Measurements from ENCODE around the gene BCLAF1.
A peak's percentile ranks its signal among the peaks of the same experiment; 100 is the strongest.
"Not testable (repeated sequence)": the region's sequence is repeated elsewhere in the genome, so short reads cannot be mapped to it uniquely, and the experiment has no call there.

BCLAF1 gene

DNA sequence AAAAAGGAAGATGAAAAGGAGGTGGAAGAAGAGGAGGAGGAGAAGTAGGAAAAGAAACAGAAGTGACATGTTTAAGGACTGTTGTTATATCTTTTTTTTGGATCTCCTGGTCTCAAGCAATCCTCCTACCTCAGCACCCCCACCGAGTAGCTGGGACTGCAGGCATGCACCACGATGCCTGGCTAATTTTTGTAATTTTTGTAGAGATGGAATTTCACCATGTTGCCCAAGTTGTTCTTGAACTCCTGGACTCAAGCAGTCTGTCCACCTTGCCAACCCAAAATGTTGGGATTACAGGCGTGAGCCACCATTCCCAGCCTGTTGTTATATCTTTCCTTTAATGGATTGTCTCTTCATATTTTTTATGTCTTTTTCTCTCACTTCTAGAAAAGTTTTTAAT, 19.5 kb upstream of the BCLAF1 start:
- DNase-seq = no peak

DNA sequence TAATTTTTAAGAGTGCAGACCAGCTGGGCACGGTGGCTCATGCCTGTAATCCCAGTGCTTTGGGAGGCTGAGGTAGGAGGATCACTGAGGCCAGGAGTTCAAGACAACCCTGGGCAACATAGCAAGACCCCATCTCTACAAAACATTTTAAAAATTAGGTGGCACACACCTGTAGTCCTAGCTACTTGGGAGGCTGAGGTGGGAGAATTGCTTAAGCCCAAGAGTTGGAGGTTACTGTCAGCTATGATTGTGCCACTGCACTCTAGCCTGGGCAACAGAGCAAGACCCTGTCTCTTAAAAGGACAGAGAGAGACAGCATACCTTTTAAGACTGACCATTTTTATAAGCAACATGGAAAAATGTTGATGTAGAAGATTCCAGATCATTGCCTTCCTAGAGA, 18.8 kb upstream of the BCLAF1 start:
- not testable (repeated sequence) for DNase-seq

DNA sequence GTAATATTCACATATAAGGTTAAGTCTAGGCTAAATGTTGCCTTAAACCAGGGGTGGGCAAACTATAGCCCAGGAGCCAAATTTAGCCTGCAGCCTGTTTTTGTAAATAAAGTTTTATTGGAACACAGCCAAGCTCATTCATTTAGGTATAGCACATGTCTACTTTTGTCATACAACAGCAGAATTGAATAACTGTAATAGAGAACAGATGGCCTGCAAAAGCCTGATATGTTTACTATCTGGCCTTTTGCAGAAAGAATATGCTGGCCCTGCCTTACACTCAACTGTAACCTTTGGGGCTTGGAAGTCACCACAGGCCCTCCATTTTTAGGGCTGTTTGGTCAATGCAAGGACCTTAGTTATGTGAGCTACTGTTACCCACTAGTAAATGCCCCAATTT, 17.7 kb upstream of the BCLAF1 start:
- DNase-seq = no peak

DNA sequence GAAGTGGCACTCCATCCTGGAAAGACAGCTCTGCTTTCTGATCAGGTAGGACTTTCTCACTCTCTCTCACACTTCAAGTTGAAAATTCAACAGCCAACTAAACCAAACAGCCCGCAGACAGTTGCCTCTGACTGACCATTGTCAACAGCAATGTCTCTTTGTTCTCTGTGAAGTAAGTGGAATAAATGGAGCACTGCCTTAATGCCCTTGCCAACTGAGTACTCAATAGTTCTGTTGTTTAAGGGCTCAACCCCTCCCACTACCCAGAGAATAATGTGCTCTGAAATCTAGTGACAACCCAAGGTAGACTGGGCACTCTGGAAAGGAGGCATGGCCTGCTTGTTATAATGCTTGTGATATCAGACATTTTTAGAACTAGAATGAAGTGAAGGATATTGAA, 16.8 kb upstream of the BCLAF1 start:
- no peak for DNase-seq

DNA sequence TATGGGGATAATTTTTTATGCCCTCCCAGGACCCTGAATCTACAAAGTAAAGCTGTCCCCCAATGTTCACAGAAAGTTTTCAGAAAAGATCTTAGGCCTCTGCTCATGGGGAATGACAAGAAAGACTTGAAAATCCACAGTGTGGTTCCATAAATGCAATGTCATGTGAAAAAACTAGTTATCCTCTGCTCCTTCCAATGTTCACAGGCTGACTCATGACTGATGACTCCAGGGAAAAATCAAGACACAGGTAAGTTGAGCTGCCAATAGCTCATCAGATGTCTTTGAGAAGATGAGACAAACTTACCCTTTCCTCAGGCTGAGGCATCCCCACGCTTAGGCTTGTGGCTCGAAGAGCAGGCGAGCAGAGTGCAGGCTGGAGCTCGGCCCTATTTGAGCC, 14.8 kb upstream of the BCLAF1 start:
- no peak for DNase-seq

DNA sequence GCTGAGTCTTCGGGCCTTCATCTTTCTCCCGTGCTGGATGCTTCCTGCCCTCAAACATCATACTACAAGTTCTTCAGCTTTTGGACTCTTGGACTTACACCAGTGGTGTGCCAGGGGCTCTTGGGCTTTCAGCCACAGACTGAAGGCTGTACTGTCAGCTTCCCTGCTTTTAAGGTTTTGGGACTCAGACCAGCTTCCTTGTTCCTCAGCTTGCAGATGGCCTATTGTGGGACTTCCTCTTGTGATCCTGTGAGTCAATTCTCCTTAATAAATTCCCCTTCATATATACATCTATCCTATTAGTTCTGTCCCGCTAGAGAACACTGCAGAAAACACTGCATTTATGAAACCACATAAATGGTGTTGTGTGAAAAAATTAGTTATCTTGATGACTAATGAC, 13.9 kb upstream of the BCLAF1 start:
- no peak for DNase-seq

DNA sequence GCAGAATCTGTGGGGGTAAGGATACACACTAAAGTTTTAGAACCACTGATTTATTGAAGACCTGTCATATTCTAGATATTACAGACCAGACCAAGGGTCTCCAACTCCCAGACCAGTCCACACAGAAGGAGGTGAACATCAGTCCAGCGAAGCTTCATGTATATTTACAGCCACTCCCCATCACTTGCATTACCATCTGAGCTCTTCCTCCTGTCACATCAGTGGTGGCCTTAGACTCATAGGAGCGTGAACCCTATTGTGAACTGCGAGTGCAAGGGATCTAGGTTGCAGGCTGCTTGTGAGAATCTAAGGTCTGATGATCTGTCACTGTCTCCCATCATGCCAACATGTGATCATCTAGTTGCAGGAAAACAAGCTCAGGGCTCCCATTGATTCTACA, 5.0 kb upstream of the BCLAF1 start:
- no peak for DNase-seq

DNA sequence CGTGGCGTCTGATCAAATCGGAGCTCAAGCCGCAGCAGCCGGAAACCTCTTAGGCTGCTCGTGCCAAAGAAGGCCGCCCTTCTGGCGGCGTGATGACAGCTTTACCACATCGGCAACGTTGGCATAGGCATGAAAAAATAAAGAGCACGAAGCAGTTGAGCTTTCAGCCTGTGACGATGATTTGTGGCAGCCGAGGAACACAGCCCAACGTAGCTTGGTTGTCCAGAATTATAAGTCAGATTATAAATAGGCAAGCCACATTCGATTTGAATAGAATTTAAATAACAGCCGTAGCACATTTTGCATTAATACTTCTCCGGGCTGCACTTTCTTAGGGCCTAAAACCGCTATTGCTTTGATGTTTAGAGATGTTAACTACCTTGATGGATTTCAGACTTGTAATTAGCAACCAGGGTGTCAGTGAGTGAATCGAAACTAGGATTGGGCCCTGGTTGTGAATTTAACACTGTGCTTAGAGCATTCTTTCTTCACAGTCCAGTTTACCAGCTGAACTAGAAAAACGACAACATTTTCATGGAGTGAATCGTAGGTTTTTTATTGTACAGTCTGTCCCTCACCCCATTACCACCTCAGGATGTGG, 864 bp upstream of the BCLAF1 start:
- peak; percentile 91 for DNase-seq

DNA sequence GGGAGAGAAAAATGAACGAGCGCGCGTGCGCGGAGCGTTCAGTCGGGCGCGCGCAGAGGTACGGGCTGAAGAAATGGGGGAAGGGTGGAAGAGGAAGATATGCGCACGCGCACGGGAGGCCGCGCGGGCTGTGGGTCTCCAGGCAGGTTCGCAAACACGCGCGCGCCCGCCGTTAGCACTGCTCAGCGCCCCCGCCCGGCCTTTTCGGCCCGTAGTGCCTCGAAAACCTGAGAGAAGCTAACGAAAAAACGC, 393 bp downstream of the BCLAF1 start:
- DNase-seq = peak; percentile 95

DNA sequence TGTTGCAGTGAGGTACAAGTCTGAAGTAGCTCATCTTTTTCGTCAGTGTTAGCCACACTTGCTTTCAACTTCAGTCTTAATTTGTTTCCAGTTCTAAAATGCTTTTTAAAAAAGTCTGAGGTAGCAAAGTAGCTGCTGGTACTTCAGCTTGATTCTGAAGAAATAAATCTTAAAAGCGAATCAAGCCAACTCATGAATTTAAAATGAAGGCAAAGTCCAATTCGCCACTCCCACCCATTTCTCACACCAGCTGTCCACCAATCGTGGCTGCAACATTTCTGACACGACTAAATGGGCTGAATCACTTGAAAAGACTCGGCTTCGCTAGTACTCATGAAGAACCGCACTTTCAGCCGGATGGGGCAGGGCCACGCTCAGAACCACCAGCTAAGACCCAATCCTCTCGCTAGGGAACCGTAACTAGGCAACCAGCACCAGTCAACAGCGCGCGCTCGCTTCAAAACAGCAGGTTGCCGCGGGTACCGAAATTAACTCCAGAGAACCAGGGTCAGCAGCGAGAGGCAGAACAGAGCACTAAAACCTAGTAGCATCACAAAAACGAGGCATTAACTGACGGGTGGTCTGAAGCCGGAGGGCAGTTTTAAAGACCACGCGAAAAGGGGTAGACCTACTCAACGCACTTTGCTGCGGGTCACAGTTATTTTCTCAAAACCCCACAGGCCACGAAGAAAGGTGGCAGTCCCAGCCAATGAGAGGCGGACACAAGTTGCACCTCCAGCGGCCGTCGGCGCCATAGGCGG, 900 bp downstream of the BCLAF1 start:
- DNase-seq = peak; percentile 97

DNA sequence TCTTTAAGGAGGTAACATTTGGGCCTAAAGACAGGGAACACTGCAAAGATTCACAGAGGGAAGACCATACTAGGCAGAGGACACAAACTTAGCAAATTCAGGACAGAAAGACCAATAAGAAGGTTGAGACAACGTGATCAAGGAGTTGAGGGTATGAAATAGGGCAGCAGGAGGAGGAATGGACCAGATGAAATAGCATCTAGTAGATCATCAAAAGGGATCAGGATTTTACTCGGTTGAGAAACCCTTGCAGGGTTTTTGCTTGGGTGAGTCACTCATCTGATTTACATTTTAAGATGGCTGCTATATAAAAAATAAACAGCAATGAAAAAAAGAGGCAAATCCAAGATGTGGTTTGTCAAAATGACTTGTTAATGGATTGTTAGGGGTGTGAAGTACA, 4.7 kb downstream of the BCLAF1 start:
- DNase-seq = peak; percentile 31

DNA sequence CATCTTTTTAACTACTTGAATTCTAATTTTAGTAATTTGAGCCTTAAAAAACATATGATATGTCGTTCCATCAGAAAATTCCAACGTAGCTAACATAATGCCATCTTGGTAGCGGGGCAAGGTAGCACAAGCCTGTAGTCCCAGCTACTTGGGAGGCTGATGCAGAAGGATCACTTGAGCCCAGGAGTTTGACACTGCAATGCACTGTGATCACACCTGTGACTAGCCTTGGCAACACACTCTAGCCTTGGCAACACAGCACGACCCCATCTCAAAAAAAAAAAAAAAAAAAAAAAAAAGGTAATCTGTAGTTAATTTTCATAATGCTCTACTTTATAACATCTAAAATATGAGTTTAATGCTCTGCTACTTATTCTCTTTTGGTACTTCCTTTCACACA, 6.7 kb downstream of the BCLAF1 start:
- DNase-seq = no peak

DNA sequence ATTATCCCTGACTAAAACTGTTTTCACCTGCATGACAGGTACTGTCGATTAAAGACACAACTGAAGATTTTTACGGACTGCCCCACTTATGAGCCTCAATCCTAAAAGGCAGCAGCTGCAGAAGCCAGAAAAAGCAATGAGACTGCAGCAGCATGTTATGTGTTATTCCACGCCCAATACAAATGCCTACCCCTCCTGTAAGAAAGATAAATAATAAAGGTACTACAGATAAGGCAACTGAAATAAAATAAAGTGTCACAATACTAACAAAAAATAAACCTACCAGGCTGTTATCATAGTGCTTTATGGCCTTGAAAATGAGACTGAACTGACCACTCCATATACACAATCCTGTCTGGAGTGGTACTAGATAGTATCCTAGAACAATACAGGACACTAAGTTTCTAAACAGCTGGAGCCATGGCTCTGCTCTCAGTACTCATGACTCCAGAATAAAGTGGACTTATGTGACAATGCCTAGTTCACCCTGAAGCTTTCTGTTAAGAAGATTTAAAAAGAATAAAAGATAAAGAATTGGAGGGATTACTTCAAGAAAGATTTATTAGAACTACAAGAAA, 9.5 kb downstream of the BCLAF1 start:
- DNase-seq = no peak

DNA sequence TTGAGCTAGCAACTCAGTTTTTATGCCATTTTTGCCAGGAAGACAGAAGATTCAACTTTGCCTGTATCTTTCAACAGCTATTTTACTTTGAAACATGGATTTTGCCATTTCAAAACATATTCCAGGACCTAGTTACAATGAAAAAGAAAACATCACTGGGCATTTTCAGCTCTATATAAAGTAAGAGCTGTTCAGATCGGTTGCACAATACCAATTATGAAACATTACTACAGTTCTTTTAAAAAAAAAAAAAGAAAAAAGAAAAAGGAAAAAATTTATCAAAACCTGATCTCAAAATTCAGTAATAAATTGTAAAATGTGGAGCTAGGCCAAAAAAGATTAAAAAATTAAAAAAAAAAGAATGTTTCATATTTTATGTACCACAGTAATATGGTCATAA, 15.6 kb downstream of the BCLAF1 start:
- no peak for DNase-seq

DNA sequence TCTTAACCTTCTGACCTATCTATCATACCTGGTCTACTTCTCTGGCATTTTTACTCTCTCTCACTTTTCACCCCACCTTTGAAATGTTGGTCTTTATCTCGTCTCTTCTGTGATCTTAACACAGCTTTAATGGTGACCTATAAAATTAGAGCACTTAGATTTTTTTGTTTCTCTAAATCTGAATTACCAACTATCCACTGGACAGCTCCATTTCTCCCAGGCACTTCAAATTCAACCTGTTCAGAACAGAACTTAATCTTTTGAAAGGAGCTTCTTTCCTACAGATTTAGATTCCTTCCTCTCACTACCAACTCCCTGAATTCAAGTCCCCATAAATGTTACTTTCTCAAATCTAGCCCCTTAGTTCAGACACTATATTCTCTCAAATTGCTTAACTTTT, 24.5 kb downstream of the BCLAF1 start:
- DNase-seq = no peak

DNA sequence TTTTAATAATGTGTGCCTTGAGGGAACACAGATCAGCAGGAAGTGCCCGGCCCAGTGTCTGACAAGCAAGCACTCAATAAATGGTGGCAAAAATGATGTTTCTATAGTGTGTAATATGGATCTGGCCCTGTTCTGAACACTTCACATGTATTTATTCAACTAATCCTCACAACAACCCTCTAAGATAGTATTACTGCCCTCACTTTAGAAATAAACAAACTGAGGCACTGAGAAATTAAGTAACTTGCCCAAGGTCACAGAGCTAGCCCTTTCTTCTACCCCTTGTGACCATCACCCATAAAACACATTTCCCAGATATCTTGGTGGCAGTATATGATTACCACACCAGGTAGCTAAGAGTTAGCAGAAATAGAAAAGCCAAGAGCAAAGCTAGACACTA, 26.7 kb downstream of the BCLAF1 start:
- DNase-seq = no peak

DNA sequence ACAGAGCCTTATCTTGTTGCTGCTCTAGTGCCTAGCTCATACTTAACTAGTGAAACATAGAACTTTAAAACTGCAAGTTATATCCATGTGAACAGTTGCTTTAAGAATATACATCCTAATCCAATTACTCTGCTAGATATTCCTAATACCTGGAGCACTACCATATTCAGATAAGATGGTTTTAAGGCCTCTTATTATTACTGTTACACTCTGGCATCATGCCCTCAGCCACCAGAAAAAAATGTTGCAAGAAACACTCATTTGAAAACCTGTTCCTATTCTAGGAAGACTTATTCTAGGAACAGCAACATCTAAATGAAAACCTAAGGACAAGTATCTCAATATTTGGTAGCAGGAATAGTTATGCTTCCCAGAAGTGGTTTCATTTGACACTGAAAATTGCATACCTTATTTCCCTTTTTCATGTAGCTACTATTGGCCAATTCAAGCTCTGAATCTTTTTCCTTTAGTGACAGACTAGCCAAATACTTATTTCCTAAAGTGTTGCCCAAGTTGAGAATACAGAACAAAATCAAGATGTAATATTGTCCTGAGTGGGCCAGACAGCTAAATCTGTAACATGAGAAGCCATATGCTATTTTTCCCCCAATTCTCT, 34.7 kb downstream of the BCLAF1 start:
- DNase-seq = no peak

DNA sequence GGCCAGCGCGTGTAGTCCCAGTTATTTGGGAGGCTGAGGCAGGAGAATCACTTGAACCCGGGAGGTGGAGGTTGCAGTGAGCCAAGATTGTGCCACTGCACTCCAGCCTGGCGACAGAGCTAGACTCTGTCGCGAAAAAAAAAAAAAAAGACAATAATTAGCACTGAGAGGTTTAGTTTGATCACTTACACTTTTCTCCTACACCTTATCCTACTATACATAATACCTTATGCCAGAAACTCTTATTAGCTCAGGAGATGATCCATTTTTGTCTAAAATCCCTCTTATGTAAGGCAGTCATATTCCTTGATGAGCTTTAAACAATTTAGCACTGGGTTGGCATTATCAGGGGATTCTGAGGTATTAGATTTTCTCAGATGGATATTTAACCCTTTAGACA, 35.9 kb downstream of the BCLAF1 start:
- no peak for DNase-seq

DNA sequence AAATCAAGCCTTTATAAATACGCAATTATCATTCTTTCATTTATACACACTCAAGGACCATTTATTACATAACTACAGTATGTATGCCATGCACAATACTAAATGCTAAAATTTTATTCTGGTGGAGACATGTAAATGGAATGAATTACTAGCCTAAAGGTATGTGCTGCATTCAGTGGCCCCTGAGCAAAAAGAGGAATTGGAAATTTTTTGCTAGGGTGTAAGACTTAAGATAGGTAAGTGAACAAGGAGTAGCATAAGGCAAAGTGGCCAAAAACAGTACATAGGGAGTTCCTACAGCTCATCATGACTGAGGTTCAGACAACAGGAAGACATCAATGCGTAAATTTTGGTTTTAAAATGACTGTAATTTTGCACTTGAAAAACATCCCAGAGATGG, 37.2 kb downstream of the BCLAF1 start:
- DNase-seq = no peak

DNA sequence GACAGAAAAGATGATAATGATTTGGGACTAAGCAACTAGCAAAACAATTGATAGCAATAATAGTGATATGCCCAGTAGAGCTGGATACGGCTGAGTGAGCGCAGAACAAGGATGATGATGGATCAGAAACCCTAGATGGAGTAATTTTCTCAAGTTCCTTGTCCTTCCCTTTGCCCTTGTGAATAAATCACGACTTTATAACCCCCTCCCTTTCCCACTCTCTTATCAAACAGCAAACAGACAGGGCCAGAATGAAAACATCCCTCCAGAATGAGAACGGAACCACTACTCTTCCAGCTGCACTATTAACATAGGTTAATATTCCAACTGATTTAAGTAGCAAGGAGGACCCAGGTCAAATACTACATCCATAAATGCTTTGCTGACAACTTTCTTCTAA, 38.3 kb downstream of the BCLAF1 start:
- DNase-seq = no peak

DNA sequence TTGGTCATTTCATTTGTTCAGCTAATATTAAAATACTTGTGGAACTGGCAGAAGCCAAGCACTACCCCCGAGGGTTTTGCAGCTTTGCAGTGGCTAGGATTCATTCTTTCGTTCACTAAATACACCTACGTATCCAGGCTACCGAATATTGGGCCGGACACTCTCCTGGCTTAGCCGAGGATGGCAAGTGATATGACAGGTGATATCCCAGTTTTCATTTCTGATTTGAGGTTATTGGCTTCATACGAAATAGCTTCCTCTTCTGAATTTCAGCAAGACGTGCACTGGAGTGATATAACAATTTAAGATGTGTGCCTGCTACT, 39.0 kb downstream of the BCLAF1 start:
- DNase-seq = no peak

DNA sequence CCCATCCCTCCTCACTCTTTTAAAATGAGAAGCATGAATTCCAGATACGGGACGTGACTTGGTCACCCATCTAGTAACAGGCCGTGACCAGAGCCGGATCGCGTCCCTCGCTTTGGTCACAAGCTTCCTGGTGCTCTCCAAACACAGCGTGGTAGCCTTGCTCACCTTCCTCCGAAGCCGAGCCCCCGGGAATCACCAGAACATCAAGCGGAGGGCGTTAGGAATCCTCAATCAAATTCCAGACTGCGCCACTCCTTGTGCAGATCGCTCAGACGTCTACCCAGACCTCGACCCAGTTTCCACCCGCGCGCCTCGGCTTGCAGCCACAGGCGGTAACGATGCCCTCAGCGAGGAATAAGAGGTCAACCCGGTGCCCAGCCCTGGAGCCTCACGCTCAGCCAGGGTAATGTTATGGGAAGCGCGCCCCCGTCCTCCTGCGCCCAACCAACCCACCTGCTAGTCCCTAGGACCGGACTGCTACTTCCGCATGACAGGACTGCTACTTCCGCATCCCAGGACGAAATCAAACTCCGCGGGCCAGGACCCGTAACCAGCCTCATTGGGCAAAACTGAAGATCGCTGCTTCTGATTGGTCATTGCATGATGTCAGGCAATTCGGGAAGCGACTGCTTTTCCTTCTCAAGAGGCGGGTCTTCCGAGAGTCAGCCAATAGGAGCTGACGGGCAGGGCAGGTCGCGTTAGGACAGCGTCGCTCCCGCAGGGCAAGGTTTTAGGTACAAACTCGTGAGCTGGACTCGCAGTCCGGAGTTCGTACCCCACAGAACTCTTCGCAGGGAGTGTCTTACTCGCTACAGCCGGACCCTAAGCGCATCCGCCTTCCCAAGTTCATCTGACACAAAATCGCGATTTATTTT, 39.6 kb downstream of the BCLAF1 start, which contains the start of gene MTFR2:
MTFR2 (minus strand) TSS at position 501 of the 875 bp plus-strand sequence. CDS start 1,212 bp downstream, outside the sequence.
- peak; percentile 98 for DNase-seq

DNA sequence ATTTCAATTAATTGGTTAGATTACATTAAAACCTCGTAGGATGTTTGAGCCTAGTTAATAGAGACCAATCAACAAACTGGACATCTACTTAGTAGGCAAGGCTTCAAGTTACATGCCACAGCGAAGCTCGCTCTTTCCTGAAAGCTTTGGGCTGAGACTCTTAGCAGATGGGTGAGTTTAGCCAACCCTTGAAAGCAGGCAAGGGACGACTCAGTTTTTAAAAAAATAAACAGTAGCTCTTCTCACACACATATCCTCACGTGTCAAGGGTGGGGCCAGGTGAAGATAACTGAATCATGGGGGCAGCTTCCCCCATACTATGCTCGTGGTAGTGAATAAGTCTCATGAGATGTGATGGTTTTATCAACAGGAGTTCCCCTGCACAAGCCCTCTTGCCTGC, 40.3 kb downstream of the BCLAF1 start:
- no peak for DNase-seq
